GM12864 (cell line): ENCODE measurements around the gene CGN.

Source experiments
- DNase-seq: peaks from one replicate; pipeline ENCODE4 v3.0.0-alpha.2; 2011; ENCODE audit warnings: low read depth
- H3K4me3 ChIP-seq: 2 replicates; pipeline ENCODE4 v1.5.1; 2011; ENCODE audit warnings: mild to moderate bottlenecking, low read depth, low read length, control low read depth
- CTCF ChIP-seq: IDR thresholded peaks from 2 replicates; pipeline ENCODE4 v1.5.1; 2011; ENCODE audit warnings: low read depth, mild to moderate bottlenecking, moderate library complexity, low read length, control low read depth, inconsistent platforms; ENCODE audit errors: missing control alignments

The CGN gene

GRCh38 chr1:151501474-151501873 is 9.7 kb upstream of the CGN start:
- no peak overlapping the region for H3K4me3 ChIP-seq
- peak; percentile 19 for TF ChIP-seq CTCF
- no peak for DNase-seq

- TF ChIP-seq CTCF = no peak
- no peak for DNase-seq
- no peak overlapping the region for H3K4me3 ChIP-seq
Observed at GRCh38 chr1:151502035-151502700, 9.0 kb upstream of the CGN start.

- H3K4me3 ChIP-seq = no peak overlapping the region
- no peak for TF ChIP-seq CTCF
- no peak for DNase-seq
Observed at GRCh38 chr1:151502859-151503780, 8.1 kb upstream of the CGN start.

- no peak for DNase-seq
- no peak for TF ChIP-seq CTCF
- no peak overlapping the region for H3K4me3 ChIP-seq
Observed at GRCh38 chr1:151504252-151504651, 6.9 kb upstream of the CGN start.

- TF ChIP-seq CTCF = no peak
- no peak for DNase-seq
- H3K4me3 ChIP-seq = no peak overlapping the region
Observed at GRCh38 chr1:151504759-151505158, 6.4 kb upstream of the CGN start.

GRCh38 chr1:151508833-151509232 is 2.4 kb upstream of the CGN start:
- no peak for TF ChIP-seq CTCF
- no peak overlapping the region for H3K4me3 ChIP-seq
- no peak for DNase-seq
